Tibial nerve (tissue), 3 donors: ENCODE measurements around the gene MBP.

Experiments used
- CTCF ChIP-seq, 5 experiments: fragments of 200-600 bp in 3 of 5; fragments of 450-650 bp in 2 of 5; sonication (generic) in 3 of 5; IDR thresholded peaks; one replicate each; pipeline ENCODE4 v1.5.1; 2016 to 2019; ENCODE audit warnings: antibody characterized with exemption in 5 of 5, mild to moderate bottlenecking in 3 of 5, moderate library complexity in 2 of 5
- POLR2A ChIP-seq, 2 donors: fragments of 450-650 bp; IDR thresholded peaks; one replicate each; pipeline ENCODE4 v1.6.1; 2017; ENCODE audit warnings: antibody characterized with exemption in 2 of 2, mild to moderate bottlenecking in 2 of 2, moderate library complexity in 2 of 2

GRCh38 chr18:77140030-77140429 lies 7.4 kb upstream of the MBP start:
- no peak for TF ChIP-seq CTCF (IDR thresholded peaks at IDR 0.05)
- TF ChIP-seq POLR2A (IDR thresholded peaks at IDR 0.05) = no peak
